ENCODE data around the gene CELA3A.
"Not testable (repeated sequence)": the region's sequence is repeated elsewhere in the genome, so short reads cannot be mapped to it uniquely, and the experiment has no call there.

The CELA3A gene

DNA sequence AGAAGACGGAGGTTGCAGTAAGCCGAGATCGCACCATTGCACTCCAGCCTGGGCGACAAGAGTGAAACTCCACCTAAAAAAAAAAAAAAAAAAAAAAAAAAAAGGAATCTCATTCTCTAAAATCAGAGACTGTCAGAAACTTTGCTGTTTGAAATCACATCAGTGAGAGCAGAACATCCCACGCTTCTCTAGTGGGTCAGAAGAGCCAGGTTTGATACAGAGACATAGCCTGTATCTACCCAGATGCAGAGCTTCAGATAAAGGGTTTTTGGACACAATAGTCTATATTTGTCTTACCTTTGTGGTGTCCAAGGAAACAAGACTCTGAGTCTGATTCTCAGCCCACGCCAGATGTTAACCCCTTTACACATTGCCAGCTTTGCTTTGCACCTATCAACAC is 19.6 kb downstream of the CELA3A start:
- no peak for DNase-seq

DNA sequence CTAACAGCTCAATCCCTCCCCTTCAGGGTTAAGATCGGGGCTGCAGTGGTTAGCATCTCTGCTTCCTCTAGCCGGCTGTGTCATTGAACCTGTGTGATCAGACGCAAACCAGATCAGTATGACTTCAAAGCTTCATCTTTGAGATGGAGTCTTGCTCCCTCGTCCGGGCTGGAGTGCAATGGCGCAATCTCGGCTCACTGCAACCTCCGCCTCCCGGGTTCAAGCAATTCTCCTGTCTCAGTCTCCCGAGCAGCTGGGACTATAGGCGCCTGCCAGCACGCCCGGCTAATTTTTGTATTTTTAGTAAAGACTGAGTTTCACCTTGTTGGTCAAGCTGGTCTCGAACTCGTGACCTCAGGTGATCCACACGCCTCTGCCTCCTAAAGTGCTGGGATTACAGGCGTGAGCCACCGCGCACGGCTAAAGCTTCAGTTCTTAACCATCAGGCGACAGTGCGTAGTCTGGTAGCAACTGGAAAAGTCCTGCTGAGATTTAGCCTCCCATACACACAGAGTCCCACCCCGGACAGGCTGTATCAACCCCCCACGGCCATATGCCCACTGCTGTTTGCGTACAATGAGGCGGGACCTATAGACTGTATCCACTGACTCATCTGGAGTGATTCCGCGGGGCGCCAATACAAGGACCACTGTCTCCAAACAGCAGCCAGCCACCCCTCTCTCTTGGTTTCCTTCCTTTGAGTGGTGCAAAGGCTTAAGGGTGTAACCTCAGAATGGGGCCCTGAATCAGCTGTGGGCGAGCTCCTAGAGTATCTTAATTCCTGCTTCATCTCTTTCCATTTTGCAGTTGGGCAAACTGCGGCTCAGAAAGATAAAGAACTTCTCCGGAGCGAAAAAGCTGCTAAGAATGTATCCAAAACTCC is 23.3 kb downstream of the CELA3A start:
- peak; percentile 83 for DNase-seq

DNA sequence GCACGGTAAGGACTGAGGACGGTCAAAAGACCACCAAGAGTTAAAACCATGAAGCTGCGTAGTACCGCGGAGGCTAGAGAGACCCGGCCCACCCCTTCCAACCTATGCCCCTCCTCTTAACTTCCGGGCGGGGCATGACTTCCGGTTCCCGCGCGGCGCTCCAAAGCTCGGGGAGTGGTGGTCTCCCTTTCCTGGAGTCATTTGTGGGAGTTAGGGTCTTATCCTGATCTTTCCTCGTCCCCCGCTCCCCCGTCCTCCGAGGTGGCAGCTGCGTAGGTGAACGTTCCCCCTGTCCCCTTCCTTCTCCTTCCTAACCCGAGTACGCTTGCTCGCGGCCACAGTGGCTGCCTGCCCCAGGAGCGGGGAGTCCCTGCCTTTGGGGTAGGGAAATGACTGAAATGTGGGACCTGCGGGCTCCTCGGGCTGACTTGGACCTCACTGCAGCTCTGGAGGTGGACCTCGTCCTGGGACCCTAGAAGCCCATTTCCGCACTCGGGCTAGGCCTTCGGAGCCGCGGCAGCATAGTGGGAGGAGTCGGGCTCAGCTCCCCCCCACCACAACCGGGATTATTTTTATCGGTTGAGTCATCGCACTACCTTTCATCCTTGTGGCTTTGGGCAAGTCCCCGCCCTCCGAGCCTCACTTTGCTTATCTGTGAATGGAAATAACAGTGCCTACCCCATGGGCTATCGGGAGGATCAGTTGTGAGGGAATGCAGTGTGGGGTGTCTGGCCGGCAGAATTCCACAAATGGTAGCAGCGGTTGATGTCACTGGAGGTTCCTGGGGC is 24.1 kb downstream of the CELA3A start:
- peak; percentile 90 for DNase-seq

DNA sequence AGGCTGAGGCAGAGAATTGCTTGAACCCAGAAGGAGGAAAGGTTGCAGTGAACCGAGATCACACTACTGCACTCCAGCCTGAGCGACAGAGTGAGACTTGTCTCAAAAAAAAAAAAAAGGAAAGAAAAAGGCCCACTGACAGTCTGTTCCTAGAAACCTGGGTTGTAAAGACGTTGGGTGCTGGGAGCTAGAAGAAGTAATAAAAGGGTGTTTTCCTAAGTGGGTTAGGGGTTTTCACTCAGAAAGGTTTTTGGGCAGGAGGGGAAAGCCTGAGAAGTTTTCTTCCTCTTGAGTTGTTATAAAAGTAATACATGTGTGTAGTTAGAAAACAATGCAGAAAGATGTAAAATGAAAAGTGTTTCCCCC is 25.4 kb downstream of the CELA3A start:
- no peak for DNase-seq

DNA sequence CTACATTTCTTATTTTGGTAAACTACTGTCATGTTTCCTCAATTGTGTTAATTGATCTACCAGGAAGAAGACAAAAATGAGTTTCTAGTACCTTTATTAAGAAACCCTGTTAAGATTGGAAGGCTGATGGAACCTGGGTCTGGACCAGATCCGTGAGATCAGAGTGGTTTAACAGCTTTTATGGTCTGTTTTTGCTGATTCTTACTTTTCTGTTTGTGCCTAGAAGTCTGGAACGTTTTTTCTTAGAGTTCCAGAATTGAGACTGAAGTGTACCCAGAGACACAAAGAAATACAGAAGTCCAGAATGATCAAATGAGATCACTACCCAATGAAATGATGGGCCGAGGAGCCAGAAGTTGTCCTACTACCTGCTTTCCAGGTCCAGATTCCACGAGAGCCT is 28.6 kb downstream of the CELA3A start:
- no peak for DNase-seq

DNA sequence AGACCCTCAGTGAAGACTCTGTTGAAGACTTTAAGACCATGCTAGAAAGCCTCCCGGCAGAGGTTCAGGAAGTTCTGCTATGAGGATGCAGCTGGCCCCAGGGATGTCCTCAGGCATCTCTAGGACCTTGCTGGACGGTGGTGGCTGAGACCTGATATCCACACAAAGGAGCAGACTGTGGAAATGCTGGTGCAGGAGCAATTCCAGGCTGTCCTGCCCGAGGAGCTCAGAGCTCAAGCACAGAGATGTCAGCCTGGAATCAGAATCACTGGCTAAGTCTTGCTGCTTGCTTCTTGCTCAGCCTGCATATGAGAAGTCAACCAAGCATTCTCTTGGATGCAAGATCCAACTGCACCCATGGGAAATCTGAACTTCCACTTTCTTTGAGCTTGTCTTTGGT is 29.0 kb downstream of the CELA3A start:
- no peak for DNase-seq

DNA sequence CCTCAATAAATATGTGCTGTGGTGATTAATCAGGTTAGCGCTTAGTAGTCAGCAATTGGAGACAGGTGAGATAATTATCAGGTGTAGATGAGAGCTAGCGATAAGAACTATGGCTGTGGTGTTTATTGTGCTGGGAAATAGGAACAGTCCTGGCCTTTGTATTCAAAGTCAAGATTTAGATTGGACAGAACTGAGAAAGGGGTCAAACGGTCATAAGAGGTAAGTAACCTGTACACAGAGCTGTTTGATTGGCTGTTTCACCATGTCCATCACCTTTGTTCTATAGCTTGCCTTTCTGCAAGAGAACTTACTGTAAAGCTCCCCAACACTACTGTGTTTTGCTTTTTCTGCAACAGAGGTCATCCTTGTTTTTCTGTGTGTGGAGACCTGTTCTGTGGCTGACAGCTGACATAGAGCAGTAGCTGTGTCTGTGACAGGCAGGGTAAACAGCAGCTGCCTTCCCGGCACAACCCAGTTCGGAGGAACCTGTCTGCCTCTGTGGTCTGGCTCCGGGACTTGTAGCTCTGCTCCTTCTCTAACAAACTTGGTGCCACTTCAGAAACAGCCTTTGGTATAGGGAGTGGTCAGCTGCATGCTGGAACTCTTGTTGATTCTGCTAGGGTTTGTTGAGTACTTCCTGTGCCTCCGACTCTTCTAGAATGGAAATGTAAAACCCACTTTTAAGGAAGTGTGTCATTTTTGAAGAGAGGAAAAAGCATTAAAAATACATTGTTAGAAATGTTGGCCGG is 29.9 kb downstream of the CELA3A start:
- DNase-seq = no peak

DNA sequence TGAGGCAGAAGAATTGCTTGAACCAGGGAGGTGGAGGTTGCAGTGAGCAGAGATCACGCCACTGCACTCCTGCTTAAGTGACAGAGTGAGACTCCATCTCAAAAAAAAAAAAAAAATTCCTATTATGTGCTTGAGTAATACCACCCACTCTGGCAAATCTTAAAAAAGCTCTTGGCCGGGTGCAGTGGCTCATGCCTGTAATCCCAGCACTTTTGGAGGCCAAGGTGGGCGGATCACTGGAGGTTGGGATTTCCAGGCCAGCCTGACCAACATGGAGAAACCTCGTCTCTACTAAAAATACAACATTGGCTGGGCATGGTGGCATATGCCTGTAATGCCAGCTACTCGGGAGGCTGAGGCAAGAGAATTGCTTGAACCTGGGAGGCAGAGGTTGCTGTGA is 33.4 kb downstream of the CELA3A start:
- DNase-seq = not testable (repeated sequence)

DNA sequence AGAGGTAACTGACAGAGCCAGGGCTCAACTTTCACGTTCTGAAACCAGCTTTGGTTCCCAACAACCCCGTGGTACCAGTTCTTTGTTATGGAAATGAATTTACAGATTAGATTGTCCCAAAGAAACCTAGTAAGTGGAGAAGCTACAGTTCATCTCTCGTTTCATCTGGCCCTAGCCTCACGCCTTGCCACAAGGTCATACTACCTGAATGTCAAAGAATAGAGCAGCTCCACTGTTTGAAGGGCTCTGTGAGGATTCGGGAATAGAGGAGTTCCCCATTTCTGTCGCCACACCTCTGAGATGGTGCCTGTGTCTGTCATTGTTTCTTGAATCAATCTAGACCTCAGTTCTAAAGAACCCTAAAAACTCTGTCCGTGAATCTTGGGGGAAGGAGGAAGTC is 36.1 kb downstream of the CELA3A start:
- no peak for DNase-seq

DNA sequence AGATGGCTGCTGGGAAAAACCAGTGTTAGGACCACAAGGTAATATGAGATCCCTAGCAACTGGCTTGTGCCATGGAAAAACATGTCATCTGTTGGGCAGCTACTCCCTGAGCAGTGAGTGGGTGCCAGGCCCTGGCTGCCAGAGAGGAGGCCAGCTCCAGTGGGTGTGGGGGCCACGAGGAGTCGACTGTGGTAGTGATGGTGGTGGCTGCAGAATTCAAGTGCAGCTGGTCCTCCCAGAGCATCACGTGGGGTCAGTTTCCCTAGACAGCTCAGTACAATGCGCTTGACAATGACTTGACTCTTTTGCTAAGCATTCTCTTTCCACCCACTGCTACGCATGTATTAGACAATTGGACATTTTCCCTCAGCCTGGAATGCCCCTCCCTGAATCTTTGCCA is 36.6 kb downstream of the CELA3A start:
- DNase-seq = no peak

DNA sequence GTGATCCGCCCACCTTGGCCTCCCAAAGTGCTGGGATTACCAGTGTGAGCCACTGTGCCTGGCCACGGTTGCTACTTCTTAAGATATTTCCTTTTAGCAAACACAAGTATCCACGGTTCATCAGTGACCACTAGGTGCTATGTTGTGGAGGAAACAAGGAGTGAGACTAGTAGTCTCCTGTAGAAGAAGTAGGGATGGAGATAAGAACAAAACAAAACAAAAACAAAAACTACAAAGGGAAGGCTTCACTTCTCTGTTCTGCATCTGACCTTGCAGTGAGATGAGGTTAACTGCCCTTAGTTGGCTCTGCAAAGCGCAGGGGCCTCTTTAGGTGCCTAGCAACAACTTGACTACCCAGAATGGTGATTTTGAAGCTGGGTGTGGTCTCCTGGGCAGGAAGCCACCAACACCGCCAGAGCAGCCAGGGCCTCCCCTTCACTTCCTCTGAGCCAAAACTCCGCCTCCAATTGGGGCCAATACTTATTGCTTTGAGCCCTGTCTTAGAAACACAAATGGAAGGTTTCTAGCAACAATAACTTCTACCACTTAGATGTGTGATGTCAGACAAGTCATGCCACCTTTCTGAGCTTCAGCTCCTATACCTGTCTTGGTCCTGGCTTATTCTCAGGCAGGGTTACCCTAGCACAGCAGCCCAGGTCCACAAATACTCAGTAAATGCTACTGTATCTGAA is 38.3 kb downstream of the CELA3A start:
- DNase-seq = peak; percentile 88

DNA sequence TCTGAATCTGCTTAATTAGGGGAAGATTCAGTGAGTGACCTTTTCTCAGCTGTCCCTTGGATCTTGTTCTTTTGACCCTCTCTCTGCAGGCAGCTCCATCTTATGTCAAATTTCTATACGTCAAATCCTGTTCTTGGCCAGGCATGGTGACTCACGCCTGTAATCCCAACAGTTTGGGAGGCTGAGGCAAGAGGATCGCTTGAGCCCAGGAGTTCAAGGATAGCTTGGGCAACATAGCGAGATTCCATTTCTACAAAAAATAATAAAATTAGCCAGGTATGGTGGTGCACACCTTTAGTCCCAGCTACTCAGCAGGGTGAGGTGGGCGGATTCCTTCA is 38.8 kb downstream of the CELA3A start:
- DNase-seq = no peak

DNA sequence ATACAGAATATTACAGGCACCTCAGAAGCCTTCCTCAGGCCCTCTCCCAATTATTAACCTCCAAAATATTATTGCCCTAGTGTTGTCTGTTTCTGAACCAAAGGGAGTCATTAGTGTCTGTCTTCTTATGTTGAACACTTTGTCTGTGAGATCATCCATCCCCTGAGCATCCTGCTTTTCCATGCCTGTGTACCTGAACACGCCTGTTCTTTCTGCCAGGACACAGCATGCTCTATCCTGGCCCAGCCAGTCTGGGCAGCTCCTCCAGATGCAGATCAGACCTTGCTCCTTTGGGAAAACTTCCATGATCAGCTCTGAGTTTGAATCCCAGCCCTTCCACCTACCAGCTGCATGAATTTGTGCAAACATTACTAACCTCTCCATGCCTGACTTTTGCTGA is 40.0 kb downstream of the CELA3A start:
- DNase-seq = no peak

DNA sequence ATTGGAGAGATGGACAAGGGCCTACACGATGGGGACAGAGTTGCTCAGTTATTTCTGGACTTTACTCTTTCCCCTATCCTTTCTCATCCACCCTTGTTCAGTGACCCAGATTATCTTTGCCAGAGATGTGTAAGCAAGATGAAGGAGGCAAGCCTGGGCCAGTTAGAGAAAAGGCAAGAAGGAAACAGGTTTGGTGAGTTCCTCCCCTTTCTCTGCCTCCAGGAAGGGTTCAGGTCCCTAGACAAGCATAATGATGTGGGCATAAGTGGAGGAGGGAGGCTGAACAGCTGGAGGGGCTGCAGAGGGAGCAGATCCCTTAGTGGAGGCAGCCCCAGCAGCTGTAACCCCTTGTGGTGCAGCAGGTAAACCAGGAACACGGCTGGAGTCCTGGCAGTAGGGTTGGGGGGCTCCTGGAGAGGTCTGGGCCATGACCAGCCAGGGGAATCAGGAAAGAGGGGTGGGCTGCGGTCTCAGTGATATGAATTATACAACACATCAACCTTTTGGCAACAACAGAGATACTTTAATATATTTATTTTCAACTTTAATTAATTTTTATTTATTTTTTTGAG is 41.8 kb downstream of the CELA3A start:
- no peak for DNase-seq

DNA sequence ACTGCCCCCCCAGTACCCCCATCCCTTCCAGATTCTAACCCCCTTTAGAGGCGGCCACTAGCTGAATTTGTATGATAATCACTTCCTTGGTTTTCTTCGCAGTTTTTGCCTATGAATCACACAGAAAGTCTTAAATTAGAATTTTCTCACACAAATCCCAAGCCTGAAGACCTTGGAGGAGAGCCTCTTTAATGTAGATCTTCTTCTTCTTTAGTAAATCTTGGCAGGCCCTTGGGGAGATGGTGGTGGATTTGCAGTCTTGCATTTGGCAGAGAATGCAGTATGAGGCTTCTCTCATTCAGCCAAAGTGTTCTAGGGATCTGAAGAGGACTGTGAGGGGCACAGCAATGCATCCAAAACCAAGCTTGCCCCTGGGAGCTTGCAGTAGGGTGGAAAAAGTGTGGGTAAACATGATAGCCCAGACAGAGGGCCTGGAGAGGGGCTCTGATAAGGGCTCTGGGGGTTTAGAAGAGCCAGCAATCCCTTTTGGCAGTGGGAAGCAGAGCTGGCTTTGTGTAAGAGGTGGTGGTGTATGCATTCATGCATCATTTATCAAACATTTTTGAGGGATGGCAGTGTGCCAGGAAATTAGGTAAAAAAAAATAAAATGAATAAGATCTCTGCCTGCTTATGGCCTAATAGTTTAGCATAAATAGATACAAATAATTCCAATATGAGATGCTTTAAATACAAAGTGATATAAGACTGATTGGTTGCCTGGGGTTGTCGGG is 43.4 kb downstream of the CELA3A start:
- no peak for DNase-seq

DNA sequence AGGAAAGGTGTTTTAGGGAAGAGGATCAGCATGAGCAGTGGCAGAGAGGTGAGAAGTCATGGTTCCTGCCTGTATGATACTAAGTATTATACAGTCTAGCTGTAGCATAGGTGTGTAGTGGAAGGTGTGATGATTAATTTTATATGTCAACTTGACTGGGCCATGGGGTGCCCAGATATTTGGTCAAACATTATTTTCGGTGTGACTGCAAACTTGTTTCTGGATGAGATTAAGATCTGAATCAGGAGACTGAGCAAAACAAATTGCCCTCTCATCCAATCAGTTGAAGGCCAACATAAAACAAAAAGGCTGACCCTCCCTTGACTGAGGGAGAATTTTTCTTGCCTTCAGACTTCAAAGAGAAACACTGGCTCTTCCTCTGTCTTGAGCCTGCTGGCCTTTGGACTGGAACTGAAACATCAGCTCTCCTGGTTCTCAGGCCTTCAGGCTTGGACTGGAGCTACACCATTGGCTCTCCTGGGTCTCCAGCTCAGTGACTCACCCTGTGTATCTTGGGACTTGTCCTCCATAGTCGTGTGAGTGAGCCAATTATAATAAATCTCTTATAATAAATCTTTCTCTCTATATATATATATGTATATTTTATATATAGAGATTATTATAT is 44.3 kb downstream of the CELA3A start:
- DNase-seq = no peak

DNA sequence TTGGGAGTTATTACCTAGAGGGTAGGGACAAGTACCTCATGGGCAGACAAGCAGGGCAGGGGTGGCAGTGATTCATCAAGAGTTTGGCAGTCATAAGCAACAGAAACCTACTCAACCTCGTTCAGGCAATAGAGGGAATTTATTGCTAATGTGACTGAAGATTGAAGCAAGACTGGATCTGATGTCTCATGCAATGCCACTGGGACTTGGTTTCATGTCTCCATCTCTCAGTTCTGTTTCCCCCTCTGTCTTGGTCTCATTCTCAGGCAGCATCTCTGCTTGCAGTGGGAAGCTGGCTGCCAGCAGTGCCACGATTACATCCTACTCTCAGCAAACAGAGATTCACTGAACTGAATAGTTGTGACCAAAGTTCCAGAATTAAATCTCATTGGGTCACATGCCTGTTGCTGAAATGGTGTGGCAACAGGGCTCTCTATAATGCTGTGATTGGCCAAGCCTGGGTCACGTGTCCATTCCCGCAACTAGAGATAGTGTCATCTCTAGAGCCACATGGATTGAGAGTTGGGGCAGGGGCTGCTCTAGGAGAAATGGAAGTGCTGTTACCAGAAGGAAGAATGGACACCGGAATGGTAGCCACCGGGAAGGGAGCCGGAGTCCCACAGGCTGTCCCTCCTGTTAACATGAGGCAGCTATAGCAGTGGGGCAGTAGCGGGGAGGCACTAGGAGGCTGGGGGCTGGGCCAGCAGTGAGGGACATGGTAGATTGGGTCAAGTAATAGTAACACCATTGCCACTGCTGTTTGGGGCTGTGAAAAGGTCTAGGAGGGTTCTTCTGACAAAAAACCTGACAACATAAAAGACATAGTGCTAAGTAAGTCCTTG is 47.1 kb downstream of the CELA3A start:
- peak; percentile 58 for DNase-seq

DNA sequence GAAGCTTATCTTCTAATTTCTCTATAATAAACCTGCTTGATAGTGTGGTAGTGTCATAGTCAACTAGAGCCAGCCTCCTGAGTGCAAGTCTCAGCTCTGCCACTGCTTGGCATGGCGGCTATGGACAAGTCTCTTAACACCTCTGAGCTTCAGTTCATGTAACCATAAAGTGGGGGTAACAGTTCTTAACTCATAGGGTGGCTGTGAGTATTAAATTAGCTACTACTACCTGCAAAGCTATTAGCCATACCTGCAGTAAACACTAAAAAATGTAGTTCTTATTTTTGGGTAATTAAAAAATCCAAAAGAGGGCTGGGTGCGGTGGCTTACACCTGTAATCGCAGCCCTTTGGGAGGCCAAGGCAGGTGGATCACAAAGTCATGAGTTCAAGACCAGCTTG is 48.9 kb downstream of the CELA3A start:
- DNase-seq = no peak

DNA sequence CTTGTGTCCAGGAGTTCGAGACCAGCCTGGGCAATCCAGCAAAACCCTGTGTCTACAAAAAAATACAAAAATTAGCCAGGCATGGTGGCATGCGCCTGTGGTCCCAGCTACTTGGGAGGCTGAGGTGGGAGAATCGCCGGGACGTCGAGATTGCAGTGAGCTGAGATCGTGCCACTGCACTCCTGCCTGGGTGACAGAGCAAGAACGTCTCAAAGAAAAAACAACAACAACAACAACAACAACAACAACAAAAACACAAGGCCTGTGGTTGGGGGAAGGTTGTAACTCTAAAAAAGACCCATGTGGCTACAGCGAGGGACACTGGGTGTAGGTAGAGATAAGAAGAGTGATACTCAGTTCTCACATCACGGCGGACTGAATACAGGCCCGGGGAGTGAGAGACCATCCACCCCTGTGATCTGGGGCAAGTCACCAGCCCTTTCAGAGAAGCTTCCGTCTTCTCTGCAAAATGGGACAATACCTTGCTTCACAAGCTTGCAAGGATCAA is 50.2 kb downstream of the CELA3A start:
- no peak for DNase-seq
